Liver (tissue), 3 donors: ENCODE data around the gene ICOSLG.
"Not testable (repeated sequence)": the region's sequence is repeated elsewhere in the genome, so short reads cannot be mapped to it uniquely, and the experiment has no call there.

Source experiments
- RXRA ChIP-seq, 2 donors: IDR thresholded peaks; 2 replicates each; pipeline ENCODE4 v1.6.1; 2017 to 2018; ENCODE audit warnings: antibody characterized with exemption in 2 of 2, mild to moderate bottlenecking in 1 of 2
- TAF1 ChIP-seq: conservative IDR thresholded peaks from 2 replicates; pipeline ENCODE4 v1.6.1; 2016; ENCODE audit warnings: antibody characterized with exemption, mild to moderate bottlenecking
- TF ChIP-seq, protein P1 (sequence below): IDR thresholded peaks from 2 replicates; pipeline ENCODE4 v1.6.1; 2016; ENCODE audit warnings: antibody characterized with exemption, mild to moderate bottlenecking
- TF ChIP-seq, protein P2 (sequence below): fragments of 150-350 bp; IDR thresholded peaks from 2 replicates; pipeline ENCODE4 v1.5.1; 2017; ENCODE audit warnings: improper control_type of control experiment, low read depth, low read length; ENCODE audit not compliant: missing input control
- TF ChIP-seq, protein P3 (sequence below): IDR thresholded peaks from 2 replicates; pipeline ENCODE4 v1.6.1; 2016; ENCODE audit warnings: antibody characterized with exemption
- donor health status: healthy.
- donor health status: healthy.

DNA sequence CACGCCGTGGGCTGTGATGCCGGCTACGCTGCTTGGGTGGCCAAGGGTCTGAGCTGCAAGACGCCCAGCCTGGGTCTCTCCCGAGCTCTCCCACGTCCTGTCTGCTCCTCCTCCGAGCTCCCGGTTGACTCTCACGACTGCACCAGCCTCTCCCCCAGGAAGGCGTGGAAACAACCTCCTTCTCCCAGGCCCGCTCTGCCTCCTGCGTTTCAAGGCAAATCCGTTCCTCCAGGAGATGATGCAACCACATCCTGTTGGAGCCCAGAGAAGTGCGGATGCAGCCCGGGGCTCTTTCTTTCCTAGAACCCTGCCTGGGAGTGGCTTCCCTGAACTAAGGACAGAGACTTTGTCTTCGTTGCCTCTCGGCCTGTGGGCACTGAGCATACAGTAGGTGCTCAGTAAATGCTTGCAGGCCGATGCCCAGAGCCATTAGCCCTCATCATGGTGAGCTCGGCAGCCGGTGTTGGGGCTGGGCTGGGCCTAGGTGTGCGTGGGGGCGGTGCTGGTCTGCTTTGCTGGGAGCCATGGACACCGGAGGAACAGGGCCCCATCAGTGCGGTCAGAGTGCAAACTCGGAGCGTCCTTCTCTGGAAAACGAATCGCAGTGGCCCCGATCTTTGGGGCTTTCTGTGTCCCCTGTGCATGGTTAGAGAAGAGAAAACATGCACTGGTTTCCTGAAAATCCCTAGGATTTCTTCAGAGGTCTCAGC, 38.0 kb downstream of the ICOSLG start:
- TF ChIP-seq, protein P1, sequence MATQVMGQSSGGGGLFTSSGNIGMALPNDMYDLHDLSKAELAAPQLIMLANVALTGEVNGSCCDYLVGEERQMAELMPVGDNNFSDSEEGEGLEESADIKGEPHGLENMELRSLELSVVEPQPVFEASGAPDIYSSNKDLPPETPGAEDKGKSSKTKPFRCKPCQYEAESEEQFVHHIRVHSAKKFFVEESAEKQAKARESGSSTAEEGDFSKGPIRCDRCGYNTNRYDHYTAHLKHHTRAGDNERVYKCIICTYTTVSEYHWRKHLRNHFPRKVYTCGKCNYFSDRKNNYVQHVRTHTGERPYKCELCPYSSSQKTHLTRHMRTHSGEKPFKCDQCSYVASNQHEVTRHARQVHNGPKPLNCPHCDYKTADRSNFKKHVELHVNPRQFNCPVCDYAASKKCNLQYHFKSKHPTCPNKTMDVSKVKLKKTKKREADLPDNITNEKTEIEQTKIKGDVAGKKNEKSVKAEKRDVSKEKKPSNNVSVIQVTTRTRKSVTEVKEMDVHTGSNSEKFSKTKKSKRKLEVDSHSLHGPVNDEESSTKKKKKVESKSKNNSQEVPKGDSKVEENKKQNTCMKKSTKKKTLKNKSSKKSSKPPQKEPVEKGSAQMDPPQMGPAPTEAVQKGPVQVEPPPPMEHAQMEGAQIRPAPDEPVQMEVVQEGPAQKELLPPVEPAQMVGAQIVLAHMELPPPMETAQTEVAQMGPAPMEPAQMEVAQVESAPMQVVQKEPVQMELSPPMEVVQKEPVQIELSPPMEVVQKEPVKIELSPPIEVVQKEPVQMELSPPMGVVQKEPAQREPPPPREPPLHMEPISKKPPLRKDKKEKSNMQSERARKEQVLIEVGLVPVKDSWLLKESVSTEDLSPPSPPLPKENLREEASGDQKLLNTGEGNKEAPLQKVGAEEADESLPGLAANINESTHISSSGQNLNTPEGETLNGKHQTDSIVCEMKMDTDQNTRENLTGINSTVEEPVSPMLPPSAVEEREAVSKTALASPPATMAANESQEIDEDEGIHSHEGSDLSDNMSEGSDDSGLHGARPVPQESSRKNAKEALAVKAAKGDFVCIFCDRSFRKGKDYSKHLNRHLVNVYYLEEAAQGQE = not testable (repeated sequence)
- TF ChIP-seq, protein P2, sequence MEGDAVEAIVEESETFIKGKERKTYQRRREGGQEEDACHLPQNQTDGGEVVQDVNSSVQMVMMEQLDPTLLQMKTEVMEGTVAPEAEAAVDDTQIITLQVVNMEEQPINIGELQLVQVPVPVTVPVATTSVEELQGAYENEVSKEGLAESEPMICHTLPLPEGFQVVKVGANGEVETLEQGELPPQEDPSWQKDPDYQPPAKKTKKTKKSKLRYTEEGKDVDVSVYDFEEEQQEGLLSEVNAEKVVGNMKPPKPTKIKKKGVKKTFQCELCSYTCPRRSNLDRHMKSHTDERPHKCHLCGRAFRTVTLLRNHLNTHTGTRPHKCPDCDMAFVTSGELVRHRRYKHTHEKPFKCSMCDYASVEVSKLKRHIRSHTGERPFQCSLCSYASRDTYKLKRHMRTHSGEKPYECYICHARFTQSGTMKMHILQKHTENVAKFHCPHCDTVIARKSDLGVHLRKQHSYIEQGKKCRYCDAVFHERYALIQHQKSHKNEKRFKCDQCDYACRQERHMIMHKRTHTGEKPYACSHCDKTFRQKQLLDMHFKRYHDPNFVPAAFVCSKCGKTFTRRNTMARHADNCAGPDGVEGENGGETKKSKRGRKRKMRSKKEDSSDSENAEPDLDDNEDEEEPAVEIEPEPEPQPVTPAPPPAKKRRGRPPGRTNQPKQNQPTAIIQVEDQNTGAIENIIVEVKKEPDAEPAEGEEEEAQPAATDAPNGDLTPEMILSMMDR = not testable (repeated sequence)
- TF ChIP-seq TAF1; RXRA (IDR thresholded peaks at IDR 0.05): not testable (repeated sequence)
- TF ChIP-seq, protein P3, sequence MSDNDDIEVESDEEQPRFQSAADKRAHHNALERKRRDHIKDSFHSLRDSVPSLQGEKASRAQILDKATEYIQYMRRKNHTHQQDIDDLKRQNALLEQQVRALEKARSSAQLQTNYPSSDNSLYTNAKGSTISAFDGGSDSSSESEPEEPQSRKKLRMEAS = not testable (repeated sequence)
